Activated T-cell treated with anti-CD3 and anti-CD28 coated beads, Interleukin-2, amount 50 U/mL, for 24 hours (primary cell): ENCODE results near the gene UBAP2.

Source experiments
- DNase-seq: peaks from one replicate; pipeline ENCODE4 v3.0.0-alpha.2; 2020
- H3K27ac Mint-ChIP-seq: 2 replicates; pipeline ENCODE4 v1.8.0; 2020; ENCODE audit warnings: mild to moderate bottlenecking, mixed read lengths
- H3K27me3 Mint-ChIP-seq: 2 replicates; pipeline ENCODE4 v1.8.0; 2020; ENCODE audit warnings: mixed read lengths
- H3K36me3 Mint-ChIP-seq: 2 replicates; pipeline ENCODE4 v1.8.0; 2020; ENCODE audit warnings: low read depth, mixed read lengths
- H3K4me1 Mint-ChIP-seq: 2 replicates; pipeline ENCODE4 v1.8.0; 2020; ENCODE audit warnings: low read depth, mixed read lengths
- H3K4me3 Mint-ChIP-seq: 2 replicates; pipeline ENCODE4 v1.8.0; 2020; ENCODE audit warnings: mild to moderate bottlenecking, moderate library complexity, mixed read lengths
- H3K9me3 Mint-ChIP-seq: 2 replicates; pipeline ENCODE4 v1.8.0; 2020; ENCODE audit warnings: mixed read lengths

UBAP2 gene

GRCh38 chr9:33931326-33931725 lies 117.4 kb downstream of the UBAP2 start:
- Mint-ChIP-seq H3K4me3 (no peak overlapping the region), H3K36me3 (peaks cover 96% of the 10 kb centered on the region), H3K27me3 (no peaks in the 10 kb centered on the region), H3K4me1 (no peaks in the 10 kb centered on the region), H3K9me3 (no peaks in the 10 kb centered on the region), H3K27ac (peak overlapping the region; percentile 39)
- DNase-seq: no peak

GRCh38 chr9:33927694-33928093 lies 121.0 kb downstream of the UBAP2 start:
- no peak for DNase-seq
- H3K9me3 Mint-ChIP-seq: no peaks in the 10 kb centered on the region
- no peaks in the 10 kb centered on the region for H3K27me3 Mint-ChIP-seq
- peaks cover 96% of the 10 kb centered on the region for H3K36me3 Mint-ChIP-seq
- H3K4me3 Mint-ChIP-seq: no peak overlapping the region
- H3K27ac Mint-ChIP-seq: peak overlapping the region; percentile 47
- no peaks in the 10 kb centered on the region for H3K4me1 Mint-ChIP-seq

DNA sequence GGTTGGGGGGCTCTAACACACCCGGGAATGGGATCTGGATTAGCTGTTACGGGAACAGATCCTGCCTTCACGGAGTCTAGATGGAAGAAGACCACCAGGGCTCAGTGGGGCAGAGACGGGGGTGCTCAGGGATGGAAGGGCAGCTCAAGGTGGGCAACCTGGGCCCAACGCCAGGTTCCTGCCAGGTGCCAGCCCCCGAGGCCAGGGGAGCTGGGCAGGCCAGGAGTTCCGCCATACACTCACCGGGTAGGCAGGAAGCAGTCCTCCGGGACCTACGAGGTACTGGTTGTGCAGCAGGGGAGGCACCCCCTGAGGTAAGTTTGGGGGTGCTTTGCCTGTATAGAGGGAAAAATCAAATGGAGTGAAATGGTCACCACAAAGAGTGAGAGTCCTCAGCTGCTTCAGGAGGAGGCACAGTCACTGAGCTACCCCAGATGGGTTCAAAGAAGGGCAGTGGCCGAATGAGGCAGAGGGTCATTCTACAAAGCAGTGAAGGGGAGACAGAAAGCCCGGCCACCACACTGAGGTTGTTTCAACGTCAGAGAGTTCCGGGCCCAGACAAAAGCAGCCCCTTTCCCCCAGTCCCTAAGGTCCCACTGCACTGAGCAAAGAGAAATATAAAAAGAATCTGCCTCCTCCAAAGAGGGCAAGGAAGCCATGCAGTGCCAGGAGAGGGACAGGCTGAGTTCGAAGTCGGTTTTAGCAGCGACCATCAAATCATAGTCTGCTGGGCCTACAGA lies 121.8 kb downstream of the UBAP2 start:
- peak overlapping the region; percentile 14 for H3K27ac Mint-ChIP-seq
- H3K36me3 Mint-ChIP-seq: peaks cover 96% of the 10 kb centered on the region
- H3K4me1 Mint-ChIP-seq: no peaks in the 10 kb centered on the region
- no peaks in the 10 kb centered on the region for H3K9me3 Mint-ChIP-seq
- DNase-seq: no peak
- H3K4me3 Mint-ChIP-seq: no peak overlapping the region
- no peaks in the 10 kb centered on the region for H3K27me3 Mint-ChIP-seq

- Mint-ChIP-seq H3K9me3 (no peaks in the 10 kb centered on the region), H3K27ac (peak overlapping the region; percentile 49), H3K27me3 (no peaks in the 10 kb centered on the region), H3K4me1 (no peaks in the 10 kb centered on the region), H3K4me3 (no peak overlapping the region), H3K36me3 (peaks cover 96% of the 10 kb centered on the region)
- DNase-seq: no peak
These were observed 123.5 kb downstream of the UBAP2 start for GRCh38 chr9:33924978-33925797.

- H3K4me3 Mint-ChIP-seq: no peak overlapping the region
- H3K9me3 Mint-ChIP-seq: no peaks in the 10 kb centered on the region
- no peak for DNase-seq
- H3K27ac Mint-ChIP-seq: peak overlapping the region; percentile 47
- H3K27me3 Mint-ChIP-seq: no peaks in the 10 kb centered on the region
- H3K36me3 Mint-ChIP-seq: peaks cover 99% of the 10 kb centered on the region
- H3K4me1 Mint-ChIP-seq: no peaks in the 10 kb centered on the region
These were observed 124.5 kb downstream of the UBAP2 start for GRCh38 chr9:33923998-33924701.

GRCh38 chr9:33923079-33923478 lies 125.6 kb downstream of the UBAP2 start:
- no peak for DNase-seq
- no peaks in the 10 kb centered on the region for H3K4me1 Mint-ChIP-seq
- no peaks in the 10 kb centered on the region for H3K27me3 Mint-ChIP-seq
- peaks cover 99% of the 10 kb centered on the region for H3K36me3 Mint-ChIP-seq
- no peaks in the 10 kb centered on the region for H3K9me3 Mint-ChIP-seq
- no peak overlapping the region for H3K4me3 Mint-ChIP-seq
- H3K27ac Mint-ChIP-seq: peak overlapping the region; percentile 74

- Mint-ChIP-seq H3K9me3 (no peaks in the 10 kb centered on the region), H3K4me1 (no peaks in the 10 kb centered on the region), H3K36me3 (peaks cover 99% of the 10 kb centered on the region), H3K27ac (peak overlapping the region; percentile 66), H3K4me3 (no peak overlapping the region), H3K27me3 (no peaks in the 10 kb centered on the region)
- no peak for DNase-seq
These were observed 126.5 kb downstream of the UBAP2 start for GRCh38 chr9:33921967-33922895.

DNA sequence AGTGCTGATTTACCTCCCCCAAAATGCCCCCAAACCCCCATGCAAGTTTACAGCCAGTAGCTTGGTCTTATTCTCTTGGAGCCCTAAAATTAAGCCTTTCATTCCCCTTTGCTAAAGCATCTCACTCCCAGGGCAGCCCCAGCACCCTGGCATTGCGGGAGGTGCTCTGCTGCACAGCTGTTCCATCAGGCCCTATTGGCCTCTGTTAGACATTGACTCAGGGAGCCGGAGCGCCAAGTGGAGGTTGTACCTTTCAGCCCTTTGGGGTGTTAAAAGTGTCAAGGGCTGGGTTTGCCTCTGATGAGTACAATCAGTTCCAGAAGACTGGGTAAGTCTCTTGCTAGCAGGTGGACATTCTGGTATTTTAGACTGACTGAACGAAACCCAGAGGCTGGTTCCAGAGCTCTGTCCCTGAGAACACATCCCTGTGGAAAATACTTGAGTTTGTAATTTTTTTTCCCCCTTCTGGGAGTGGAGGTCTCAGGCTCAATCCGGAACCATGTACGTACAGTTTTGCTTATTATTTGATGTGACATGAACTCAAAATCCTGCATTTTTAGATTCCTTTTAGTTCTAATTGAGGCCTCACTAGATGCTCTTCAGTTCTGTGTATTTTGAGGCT lies 129.3 kb downstream of the UBAP2 start:
- Mint-ChIP-seq H3K4me3 (no peak overlapping the region), H3K9me3 (no peaks in the 10 kb centered on the region), H3K36me3 (peaks cover 98% of the 10 kb centered on the region), H3K4me1 (no peaks in the 10 kb centered on the region), H3K27me3 (no peaks in the 10 kb centered on the region), H3K27ac (peak overlapping the region; percentile 78)
- DNase-seq: no peak

DNA sequence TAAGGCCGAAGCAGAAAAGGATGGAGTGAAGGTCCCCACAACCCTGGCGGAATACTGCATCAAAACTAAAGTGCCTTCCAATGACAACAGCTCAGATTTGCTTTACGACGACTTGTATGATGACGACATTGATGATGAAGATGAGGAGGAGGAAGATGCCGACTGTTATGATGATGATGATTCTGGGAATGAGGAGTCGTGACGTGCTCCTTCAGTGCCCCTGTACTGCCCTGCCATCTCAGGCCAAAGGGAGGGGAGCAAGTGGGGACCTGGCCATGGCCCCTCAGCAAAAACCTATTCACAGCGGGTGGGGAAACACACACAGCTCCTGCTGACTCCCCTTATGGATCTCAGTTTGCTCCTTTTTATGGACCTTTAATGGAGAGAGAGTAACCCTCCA lies 131.7 kb downstream of the UBAP2 start:
- H3K27me3 Mint-ChIP-seq: no peaks in the 10 kb centered on the region
- peak overlapping the region; percentile 76 for H3K27ac Mint-ChIP-seq
- no peaks in the 10 kb centered on the region for H3K4me1 Mint-ChIP-seq
- DNase-seq: no peak
- H3K36me3 Mint-ChIP-seq: peaks cover 93% of the 10 kb centered on the region
- H3K9me3 Mint-ChIP-seq: no peaks in the 10 kb centered on the region
- no peak overlapping the region for H3K4me3 Mint-ChIP-seq

DNA sequence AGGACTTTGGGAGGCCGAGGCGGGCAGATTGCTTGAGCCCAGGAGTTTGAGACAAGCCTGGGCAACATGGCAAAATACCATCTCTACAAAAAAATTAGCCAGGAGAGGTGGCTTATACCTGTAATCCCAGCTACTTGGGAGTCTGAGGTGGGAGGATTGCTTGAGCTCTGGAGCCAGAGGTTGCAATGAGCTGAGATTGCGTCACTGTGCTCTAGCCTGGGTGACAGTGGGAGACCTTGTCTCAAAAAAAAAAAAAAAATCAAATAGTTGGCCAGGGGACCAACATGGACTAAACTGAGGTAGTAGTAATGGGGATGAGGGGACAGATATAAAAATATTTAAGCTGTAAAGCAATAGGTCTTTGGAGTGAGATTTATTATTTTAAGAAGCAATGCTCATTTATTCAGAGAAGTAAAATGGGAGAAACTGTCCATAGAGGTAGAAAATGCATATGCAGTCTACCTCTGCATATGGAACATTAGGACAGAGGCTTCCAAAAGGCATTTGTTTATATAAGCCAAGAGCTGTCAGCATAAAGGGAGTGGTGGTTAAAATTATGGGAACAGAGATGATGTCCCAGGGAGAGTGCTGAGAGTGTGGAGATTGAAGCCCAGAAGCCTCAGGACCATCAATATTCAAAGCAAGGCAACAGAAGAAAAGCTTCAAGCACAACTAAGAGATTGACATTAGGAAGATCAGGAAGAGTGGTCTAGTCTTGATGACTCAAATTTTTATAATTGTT lies 133.6 kb downstream of the UBAP2 start:
- H3K36me3 Mint-ChIP-seq: peaks cover 79% of the 10 kb centered on the region
- no peaks in the 10 kb centered on the region for H3K27me3 Mint-ChIP-seq
- H3K4me1 Mint-ChIP-seq: no peaks in the 10 kb centered on the region
- H3K9me3 Mint-ChIP-seq: no peaks in the 10 kb centered on the region
- no peak for DNase-seq
- H3K4me3 Mint-ChIP-seq: no peak overlapping the region
- peak overlapping the region; percentile 26 for H3K27ac Mint-ChIP-seq

DNA sequence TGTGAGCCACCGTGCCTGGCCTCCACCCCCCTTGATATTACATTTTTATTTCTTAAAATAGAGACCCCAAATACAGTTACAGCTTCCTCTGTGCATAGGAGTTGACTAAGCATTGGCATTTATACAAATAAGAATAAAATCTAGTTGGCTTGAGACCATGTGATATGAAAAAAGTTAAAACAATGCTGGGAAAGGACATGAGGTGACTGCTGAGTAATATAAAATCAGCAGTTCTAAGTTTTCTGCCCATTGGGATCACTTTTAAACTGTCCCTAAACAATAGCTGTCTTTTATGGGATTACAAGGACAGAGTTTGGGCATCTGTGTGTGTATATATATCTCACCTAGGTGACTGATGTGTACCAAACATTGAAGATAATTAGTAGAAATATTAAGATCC lies 135.1 kb downstream of the UBAP2 start:
- no peak for DNase-seq
- Mint-ChIP-seq H3K36me3 (peaks cover 69% of the 10 kb centered on the region), H3K27me3 (no peaks in the 10 kb centered on the region), H3K4me3 (no peak overlapping the region), H3K9me3 (no peaks in the 10 kb centered on the region), H3K27ac (no peak overlapping the region), H3K4me1 (no peaks in the 10 kb centered on the region)

DNA sequence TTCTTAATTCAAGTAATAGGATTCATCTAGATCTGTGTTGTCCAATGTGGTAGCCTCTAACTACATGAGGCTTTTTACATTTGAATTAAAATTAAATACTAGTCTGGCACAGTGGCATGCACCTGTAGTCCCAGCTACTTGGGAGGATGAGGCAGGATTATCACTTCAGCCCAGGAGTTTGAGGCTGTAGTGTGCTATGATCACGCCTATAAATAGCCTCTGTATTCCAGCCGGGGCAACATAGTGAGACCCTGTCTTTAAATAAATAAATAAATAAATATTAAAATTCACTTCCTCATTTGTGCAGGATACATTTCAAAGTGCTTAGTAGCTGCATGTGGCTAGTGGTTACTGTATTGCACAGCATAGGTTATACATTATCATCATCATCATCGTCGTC lies 139.9 kb downstream of the UBAP2 start:
- no peak overlapping the region for H3K4me3 Mint-ChIP-seq
- no peaks in the 10 kb centered on the region for H3K27me3 Mint-ChIP-seq
- peak overlapping the region; percentile 22 for H3K27ac Mint-ChIP-seq
- no peaks in the 10 kb centered on the region for H3K9me3 Mint-ChIP-seq
- peaks cover 9% of the 10 kb centered on the region for H3K4me1 Mint-ChIP-seq
- H3K36me3 Mint-ChIP-seq: peaks cover 52% of the 10 kb centered on the region
- no peak for DNase-seq

DNA sequence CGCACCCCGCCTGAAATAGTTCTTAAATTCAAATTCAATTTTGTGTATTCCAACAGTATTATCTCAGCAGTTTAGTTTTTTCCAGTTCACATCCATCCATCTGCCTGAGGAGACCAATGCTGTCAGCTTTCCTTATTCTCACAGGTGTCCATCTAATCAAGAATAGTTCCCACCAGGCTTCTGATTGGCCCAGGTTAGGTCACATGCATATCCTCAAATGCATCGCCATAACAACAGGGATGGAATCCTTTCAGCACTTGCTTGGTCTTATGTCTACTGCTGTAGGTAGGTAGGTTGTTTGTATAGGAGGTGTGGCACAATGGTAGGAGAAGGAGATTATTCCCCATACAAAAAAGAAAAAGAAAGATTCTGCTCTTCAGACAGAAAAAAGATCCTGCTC lies 140.6 kb downstream of the UBAP2 start:
- Mint-ChIP-seq H3K4me3 (no peak overlapping the region), H3K4me1 (peaks cover 15% of the 10 kb centered on the region), H3K27me3 (no peaks in the 10 kb centered on the region), H3K36me3 (peaks cover 52% of the 10 kb centered on the region), H3K27ac (peak overlapping the region; percentile 10), H3K9me3 (no peaks in the 10 kb centered on the region)
- no peak for DNase-seq
